ENCODE results near the gene MECR. TPM values are rescaled to one million over a fixed set of nuclear protein-coding genes. Genes with fewer than 3 reads are reported as not detected.

The MECR gene
- total and polyA plus RNA-seq, 11 donors: 19.6 to 37.4 (median 33.1) TPM

- ATAC-seq: no peak
Observed at GRCh38 chr1:29243023-29243870, 12.5 kb upstream of the MECR start.

GRCh38 chr1:29240986-29241385 lies 10.3 kb upstream of the MECR start:
- Histone ChIP-seq H3K4me1 (peaks cover 0 to 25% (median 12%) of the 10 kb centered on the region in 12 donors), H3K4me3 (no peak overlapping the region), H3K27me3 (peaks cover 0 to 26% (median 0%) of the 10 kb centered on the region in 9 donors), H3K9me3 (no peaks in the 10 kb centered on the region), H3K36me3 (no peaks in the 10 kb centered on the region), H3K27ac (no peak overlapping the region)
- intact Hi-C loops (cut with DNase I): loop anchor here in 6 of 10 donors (5.0 to 10.0 kb wide), 6 partner anchors 94 to 1141 kb away; no protein-coding TSS in a partner anchor
- TF ChIP-seq, protein P1, sequence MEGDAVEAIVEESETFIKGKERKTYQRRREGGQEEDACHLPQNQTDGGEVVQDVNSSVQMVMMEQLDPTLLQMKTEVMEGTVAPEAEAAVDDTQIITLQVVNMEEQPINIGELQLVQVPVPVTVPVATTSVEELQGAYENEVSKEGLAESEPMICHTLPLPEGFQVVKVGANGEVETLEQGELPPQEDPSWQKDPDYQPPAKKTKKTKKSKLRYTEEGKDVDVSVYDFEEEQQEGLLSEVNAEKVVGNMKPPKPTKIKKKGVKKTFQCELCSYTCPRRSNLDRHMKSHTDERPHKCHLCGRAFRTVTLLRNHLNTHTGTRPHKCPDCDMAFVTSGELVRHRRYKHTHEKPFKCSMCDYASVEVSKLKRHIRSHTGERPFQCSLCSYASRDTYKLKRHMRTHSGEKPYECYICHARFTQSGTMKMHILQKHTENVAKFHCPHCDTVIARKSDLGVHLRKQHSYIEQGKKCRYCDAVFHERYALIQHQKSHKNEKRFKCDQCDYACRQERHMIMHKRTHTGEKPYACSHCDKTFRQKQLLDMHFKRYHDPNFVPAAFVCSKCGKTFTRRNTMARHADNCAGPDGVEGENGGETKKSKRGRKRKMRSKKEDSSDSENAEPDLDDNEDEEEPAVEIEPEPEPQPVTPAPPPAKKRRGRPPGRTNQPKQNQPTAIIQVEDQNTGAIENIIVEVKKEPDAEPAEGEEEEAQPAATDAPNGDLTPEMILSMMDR (IDR thresholded peaks at IDR 0.05): no peak
- no peak for TF ChIP-seq POLR2A (IDR thresholded peaks at IDR 0.05)
- DNase-seq (no peak), ATAC-seq (no peak)
- 78 to 92% (median 87%) methylated on average over 2 of the region's 2 CpGs for WGBS, 4 donors

More at GRCh38 chr1:29243023-29243870, 12.5 kb upstream of the MECR start:
- Histone ChIP-seq H3K27me3 (peaks cover 0 to 11% (median 0%) of the 10 kb centered on the region in 9 donors), H3K9me3 (no peaks in the 10 kb centered on the region), H3K36me3 (no peaks in the 10 kb centered on the region), H3K27ac (no peak overlapping the region), H3K4me1 (peaks cover 0 to 7% (median 3%) of the 10 kb centered on the region in 12 donors), H3K4me3 (no peak overlapping the region)
- intact Hi-C loops (cut with DNase I): loop anchor here in 6 of 10 donors (5.0 to 10.0 kb wide), 6 partner anchors 92 to 1139 kb away; no protein-coding TSS in a partner anchor
- WGBS, 4 donors: 75 to 82% (median 79%) methylated on average over 14 to 16 of the region's 16 CpGs
- no peak for TF ChIP-seq POLR2A (IDR thresholded peaks at IDR 0.05)
- TF ChIP-seq, protein P1 (IDR thresholded peaks at IDR 0.05): no peak
- DNase-seq: no peak

- H3K36me3 ChIP-seq: no peaks in the 10 kb centered on the region
- intact Hi-C loops (cut with DNase I): loop anchor here in 6 of 10 donors (5.0 to 10.0 kb wide), 6 partner anchors 94 to 1142 kb away; no protein-coding TSS in a partner anchor
Observed at GRCh38 chr1:29240400-29240837, 9.7 kb upstream of the MECR start.

More at GRCh38 chr1:29240400-29240837, 9.7 kb upstream of the MECR start:
- DNase-seq (no peak), ATAC-seq (no peak)
- Histone ChIP-seq H3K9me3 (no peaks in the 10 kb centered on the region), H3K27me3 (peaks cover 0 to 26% (median 0%) of the 10 kb centered on the region in 9 donors), H3K4me1 (peaks cover 0 to 27% (median 13%) of the 10 kb centered on the region in 12 donors), H3K27ac (no peak overlapping the region), H3K4me3 (no peak overlapping the region)
- WGBS, 4 donors: 42 to 57% (median 47%) methylated on average over 4 of the region's 4 CpGs
- TF ChIP-seq, protein P1 (IDR thresholded peaks at IDR 0.05): peak in 1 of 12 donors; percentile 12
- TF ChIP-seq POLR2A (IDR thresholded peaks at IDR 0.05): no peak
